ENCODE results near the gene SVOP. TPM values are rescaled to one million over a fixed set of nuclear protein-coding genes. Genes with fewer than 3 reads are reported as not detected.

SVOP gene
- total and polyA plus RNA-seq, 2 of the 4 experiments (the other 2 are of a cell fraction) = not detected

DNA sequence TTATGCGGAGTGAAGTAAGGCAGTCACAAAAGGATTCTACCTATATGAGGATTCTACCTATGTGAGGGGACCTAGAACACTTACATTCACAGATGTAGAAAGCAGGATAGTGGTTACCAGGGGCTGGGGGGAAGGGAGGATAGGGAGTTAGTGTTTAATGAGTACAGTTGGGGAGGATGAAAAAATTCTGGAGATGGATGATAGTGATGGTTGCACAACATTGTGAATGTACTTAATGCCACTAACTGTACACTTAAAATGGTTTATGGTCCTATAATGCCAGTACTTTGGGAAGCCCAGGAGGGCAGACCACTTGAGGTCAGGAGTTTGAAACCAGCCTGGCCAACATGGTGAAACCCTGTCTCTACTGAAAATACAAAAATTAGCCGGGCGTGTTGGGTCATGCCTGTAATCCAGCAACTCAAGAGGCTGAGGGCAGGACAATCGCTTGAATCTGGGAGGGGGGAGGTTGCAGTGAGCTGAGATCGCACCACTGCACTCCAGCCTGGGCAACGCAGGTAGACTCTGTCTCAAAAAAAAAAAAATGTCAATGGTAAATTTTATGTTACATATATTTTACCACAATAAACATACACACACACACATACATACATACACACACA lies 25.4 kb downstream of the SVOP start:
- Histone ChIP-seq H3K4ac (ENCODE audit: low read depth, low read length) (no peak overlapping the region), H2BK20ac (ENCODE audit: low read depth, low read length) (no peak overlapping the region), H3K4me1 (ENCODE audit: control insufficient read depth, insufficient read depth, low read length) (no peaks in the 10 kb centered on the region), H4K5ac (ENCODE audit: low read depth, low read length) (no peak overlapping the region), H3K36me3 (ENCODE audit: control insufficient read depth, insufficient read depth, low read length) (no peaks in the 10 kb centered on the region), H2AK5ac (ENCODE audit: low read depth, low read length) (no peak overlapping the region), H3K4me3 (ENCODE audit: insufficient read depth, low read depth, low read length) (no peak overlapping the region), H3K23ac (ENCODE audit: low read depth, low read length) (no peak overlapping the region), H3K14ac (replicated peaks; ENCODE audit: low read depth, low read length) (no peak overlapping the region), H3K4me2 (ENCODE audit: low read depth, low read length) (no peak overlapping the region), H3K79me1 (ENCODE audit: low read depth in 1 of 2, low read length in 2 of 2) (no peaks in the 10 kb centered on the region), H4K8ac (ENCODE audit: low read depth in 2 of 2, low read length in 2 of 2) (no peak overlapping the region), H3K56ac (ENCODE audit: extremely low read depth, insufficient read depth, low read length) (no peak overlapping the region), H2BK5ac (ENCODE audit: low read depth, low read length, poor library complexity, severe bottlenecking) (no peak overlapping the region), H3K9ac (ENCODE audit: low read depth, low read length) (no peak overlapping the region), H3K9me1 (ENCODE audit: insufficient read depth, low read length) (no peaks in the 10 kb centered on the region), H3K27ac (ENCODE audit: insufficient read depth, low read length) (no peak overlapping the region), H3K9me3 (ENCODE audit: control insufficient read depth, insufficient read depth, low read length) (no peaks in the 10 kb centered on the region), H3K27me3 (ENCODE audit: control insufficient read depth, insufficient read depth, low read length) (0 out of 2 replicates have a peak, but pooled peaks cover 4% of the 10 kb centered on the region), H2BK120ac (ENCODE audit: low read depth, low read length) (no peak overlapping the region), H4K20me1 (ENCODE audit: insufficient read depth, low read length) (no peaks in the 10 kb centered on the region), H4K91ac (ENCODE audit: insufficient read depth, low read depth, low read length) (no peak overlapping the region), H2BK15ac (ENCODE audit: low read depth, low read length) (no peak overlapping the region), H2AK9ac (replicated peaks; ENCODE audit: low read depth, low read length, poor library complexity) (no peak overlapping the region), H3K18ac (ENCODE audit: low read depth, low read length) (no peak overlapping the region), H2AFZ (replicated peaks; ENCODE audit: low read length, poor library complexity) (no peak overlapping the region)
- TF ChIP-seq ELK1 (IDR thresholded peaks at IDR 0.05; ENCODE audit: borderline replicate concordance, low read depth, low read length) (no peak), CHD1 (IDR thresholded peaks at IDR 0.05; ENCODE audit: low read depth, low read length) (no peak), NFE2L2 (IDR thresholded peaks at IDR 0.05; ENCODE audit: low read depth, low read length) (no peak), CTCF (conservative IDR thresholded peaks at IDR 0.05; ENCODE audit: low read depth, low read length) (no peak), RCOR1 (IDR thresholded peaks at IDR 0.05; ENCODE audit: insufficient replicate concordance, low read length) (no peak), CEBPB (IDR thresholded peaks at IDR 0.05; ENCODE audit: low read depth, low read length) (no peak), RAD21 (IDR thresholded peaks at IDR 0.05; ENCODE audit: low read length) (no peak), SMC3 (IDR thresholded peaks at IDR 0.05; ENCODE audit: low read depth, low read length) (no peak), USF2 (IDR thresholded peaks at IDR 0.05; ENCODE audit: low read depth, low read length) (no peak), MAZ (IDR thresholded peaks at IDR 0.05; ENCODE audit: borderline replicate concordance, low read depth, low read length) (no peak), MAFK (IDR thresholded peaks at IDR 0.05; ENCODE audit: low read depth, low read length) (no peak), MXI1 (IDR thresholded peaks at IDR 0.05; ENCODE audit: borderline replicate concordance, low read depth, low read length) (no peak), FOS (IDR thresholded peaks at IDR 0.05; ENCODE audit: low read depth, low read length) (no peak), RFX5 (IDR thresholded peaks at IDR 0.05; ENCODE audit: low read depth, low read length) (no peak), POLR2A (IDR thresholded peaks at IDR 0.05; ENCODE audit: low read depth, low read length) (no peak), BHLHE40 (IDR thresholded peaks at IDR 0.05; ENCODE audit: low read depth, low read length) (no peak)
- ChIA-PET POLR2A (ENCODE audit: unreplicated experiment) (no interaction called here), CTCF (no interaction called here)
- intact Hi-C loops (cut with micrococcal nuclease) = no loop called here
- no peak for ATAC-seq (ENCODE audit: low read depth)
- dilution Hi-C loops (cut with HindIII; ENCODE audit: low sequenced_read_pairs, unreplicated experiment) = no loop called here
- no TSS peak for BruUV-seq (replicated peaks)
- no CpG with 5 or more reads among the region's 6 CpGs for WGBS, 2 experiments (ENCODE audit: extremely low coverage in 2 of 2, insufficient read length in 1 of 2)
- DNase-seq = no peak
- in situ Hi-C loops (cut with MboI; ENCODE audit: low sequenced_read_pairs) = no loop called here
